NOMO-1 treated with dmso at 0.1 percent for 144 hours (cell line): ENCODE results near the gene IL3.

Experiments
- DNase-seq: peaks from one replicate; lab custom pipeline; 2025; ENCODE audit not compliant: unreplicated experiment; lab: John Stamatoyannopoulos, UW

Gene IL3

GRCh38 chr5:132060501-132061161 is at the start of gene IL3:
IL3 (plus strand) TSS chr5:132060655; CDS start chr5:132060707, 52 bp downstream.
- DNase-seq, result no peak

GRCh38 chr5:132010989-132011621 is 49.4 kb upstream of the IL3 start:
- DNase-seq, result no peak

- no peak for DNase-seq
Observed at GRCh38 chr5:132011622-132012343, 48.7 kb upstream of the IL3 start, which contains the start of gene ACSL6. ACSL6 (minus strand) TSS chr5:132011658; CDS start chr5:132011553, 105 bp downstream.

- no peak for DNase-seq
Observed at GRCh38 chr5:132012371-132013005, 48.0 kb upstream of the IL3 start.

- no peak for DNase-seq
Observed at GRCh38 chr5:132013006-132013689, 47.3 kb upstream of the IL3 start.

- no peak for DNase-seq
Observed at GRCh38 chr5:132013711-132014110, 46.7 kb upstream of the IL3 start.

GRCh38 chr5:132016721-132017250 is 43.7 kb upstream of the IL3 start:
- no peak for DNase-seq

GRCh38 chr5:132017316-132017715 is 43.1 kb upstream of the IL3 start:
- no peak for DNase-seq

- DNase-seq, result no peak
Observed at GRCh38 chr5:132017738-132018625, 42.5 kb upstream of the IL3 start.

- DNase-seq, result no peak
Observed at GRCh38 chr5:132019337-132019736, 41.1 kb upstream of the IL3 start.

- DNase-seq, result no peak
Observed at GRCh38 chr5:132019857-132020555, 40.4 kb upstream of the IL3 start.

- DNase-seq, result peak; percentile 16
Observed at GRCh38 chr5:132020568-132021339, 39.7 kb upstream of the IL3 start.

- DNase-seq, result no peak
Observed at GRCh38 chr5:132021654-132022053, 38.8 kb upstream of the IL3 start.

GRCh38 chr5:132022737-132023136 is 37.7 kb upstream of the IL3 start:
- DNase-seq, result no peak

GRCh38 chr5:132023258-132024116 is 37.0 kb upstream of the IL3 start:
- DNase-seq, result no peak

GRCh38 chr5:132024117-132024435 is 36.4 kb upstream of the IL3 start:
- no peak for DNase-seq

GRCh38 chr5:132024789-132025402 is 35.6 kb upstream of the IL3 start:
- DNase-seq, result no peak
